SK-N-MC (cell line): ENCODE data around the gene UBE2U.

Source experiments
- EZH2 ChIP-seq: fragments of 200-600 bp; sonication (generic); IDR thresholded peaks from one replicate; pipeline ENCODE4 v1.6.1; 2017; ENCODE audit warnings: antibody characterized with exemption
- POLR2AphosphoS5 ChIP-seq: IDR thresholded peaks from 2 replicates; pipeline ENCODE4 v1.6.1; 2012; ENCODE audit warnings: mild to moderate bottlenecking, low read depth, low read length, borderline replicate concordance

DNA sequence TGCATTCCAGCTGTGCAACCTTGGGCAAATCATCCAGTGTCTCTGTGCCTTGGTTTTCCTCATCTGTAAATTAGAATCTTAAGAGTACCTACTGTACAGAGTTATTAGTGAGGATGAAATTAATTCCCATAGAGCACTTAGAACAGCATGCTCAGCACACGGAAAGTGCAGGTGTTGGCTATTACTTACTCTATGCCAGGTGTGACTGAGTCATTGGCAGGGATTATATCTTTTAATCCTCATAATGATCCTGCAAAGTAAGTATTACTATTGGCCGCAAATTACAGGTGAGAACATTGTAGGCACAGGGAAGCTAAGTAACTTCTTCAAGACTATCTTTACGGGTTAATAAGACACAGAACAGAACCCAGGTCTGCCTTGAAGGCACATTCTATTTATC lies 6.3 kb upstream of the UBE2U start:
- no peak for TF ChIP-seq EZH2
- no peak for TF ChIP-seq POLR2AphosphoS5
